Endothelial cell of umbilical vein (primary cell): ENCODE results near the gene PROZ. TPM values are rescaled to one million over a fixed set of nuclear protein-coding genes. Genes with fewer than 3 reads are reported as not detected.

Experiments used
- BruUV-seq: library from RNA; stranded (reverse); fragments of 400-500 nt; replicated peaks from 2 replicates; lab custom pipeline; 2021; lab: Mats Ljungman, UMichigan
- CTCF ChIA-PET: fragments of 300-600, 350-600 bp; sonication (Branson Sonifier 250); formaldehyde crosslinking; loops from one replicate; lab custom pipeline; 2021; ENCODE audit warnings: antibody characterized with exemption, inconsistent platforms; lab: Charles Lee
- POLR2A ChIA-PET: fragments of 300-600, 350-600 bp; sonication (Branson Sonifier 250); formaldehyde crosslinking; loops from one replicate; lab custom pipeline; 2021; ENCODE audit warnings: antibody characterized with exemption, inconsistent platforms; lab: Charles Lee
- DNase-seq: peaks from one replicate; pipeline ENCODE4 v3.0.0-alpha.2; 2011; ENCODE audit warnings: low read depth, low spot score
- FAIRE-seq: peaks from 2 replicates; lab custom pipeline; 2011; peaks lifted over from hg19 to GRCh38; lab: Jason Lieb, UNC
- H2AFZ ChIP-seq: 2 replicates; pipeline ENCODE4 v1.6.0; 2012; ENCODE audit warnings: low read depth, low read length, control low read depth, inconsistent platforms
- H3K27ac ChIP-seq: 2 replicates; pipeline ENCODE4 v1.5.1; 2011; ENCODE audit warnings: low read depth, mild to moderate bottlenecking, control low read depth, low read length, moderate library complexity; ENCODE audit not compliant: insufficient read depth
- H3K27me3 ChIP-seq, 2 experiments: 2 replicates each; pipeline versions ENCODE4 v1.6.0 to v1.6.1; 2011; ENCODE audit warnings: low read length in 2 of 2, mixed read lengths in 1 of 2; ENCODE audit not compliant: control insufficient read depth in 2 of 2, insufficient read depth in 2 of 2
- H3K36me3 ChIP-seq, 2 experiments: 2 replicates in 1 of 2; 3 replicates in 1 of 2; pipeline ENCODE4 v1.5.1; 2011; ENCODE audit warnings: low read length in 2 of 2, mild to moderate bottlenecking in 1 of 2, moderate library complexity in 1 of 2; ENCODE audit not compliant: control insufficient read depth in 2 of 2, insufficient read depth in 2 of 2; ENCODE audit errors: extremely low read depth in 1 of 2
- H3K4me1 ChIP-seq: 3 replicates; pipeline ENCODE4 v1.5.1; 2011; ENCODE audit warnings: mild to moderate bottlenecking, low read length; ENCODE audit not compliant: control insufficient read depth, insufficient read depth; ENCODE audit errors: extremely low read depth
- H3K4me2 ChIP-seq: 2 replicates; pipeline ENCODE4 v1.6.1; 2011; ENCODE audit warnings: low read length, control low read depth, mixed read lengths; ENCODE audit not compliant: insufficient read depth
- H3K4me3 ChIP-seq, 3 experiments: fragments of 200-600 bp in 1 of 3; sonication (generic), shearing (Covaris generic) in 1 of 3; replicated peaks in 1 of 3; 2 replicates each; pipeline ENCODE4 v1.5.1; 2011 to 2016; ENCODE audit warnings: control low read depth in 3 of 3, low read length in 3 of 3, mild to moderate bottlenecking in 2 of 3, inconsistent platforms in 1 of 3, low read depth in 1 of 3, moderate library complexity in 1 of 3; ENCODE audit not compliant: insufficient read depth in 1 of 3
- H3K79me2 ChIP-seq: 2 replicates; pipeline ENCODE4 v1.6.0; 2012; ENCODE audit warnings: low read length, inconsistent platforms; ENCODE audit not compliant: control insufficient read depth, insufficient read depth
- H3K9ac ChIP-seq: replicated peaks from 2 replicates; pipeline ENCODE3; 2011; ENCODE audit warnings: low read length, control low read depth; ENCODE audit not compliant: insufficient read depth; ENCODE audit errors: extremely low read depth
- H3K9me1 ChIP-seq: replicated peaks from 3 replicates; pipeline ENCODE4 v1.6.0; 2011; ENCODE audit warnings: mild to moderate bottlenecking, low read length; ENCODE audit not compliant: control insufficient read depth, insufficient read depth; ENCODE audit errors: extremely low read depth
- H3K9me3 ChIP-seq: replicated peaks from 2 replicates; pipeline ENCODE4 v1.5.1; 2012; ENCODE audit warnings: low read length, inconsistent platforms; ENCODE audit not compliant: control insufficient read depth, insufficient read depth
- H4K20me1 ChIP-seq: replicated peaks from 2 replicates; pipeline ENCODE3; 2011; ENCODE audit warnings: mild to moderate bottlenecking, low read length; ENCODE audit not compliant: control insufficient read depth, insufficient read depth; ENCODE audit errors: extremely low read depth
- EZH2 ChIP-seq: IDR thresholded peaks from 2 replicates; pipeline ENCODE4 v1.6.1; 2012; ENCODE audit warnings: borderline replicate concordance, low read depth, mild to moderate bottlenecking, moderate library complexity, low read length, inconsistent platforms; ENCODE audit not compliant: severe bottlenecking
- FOS ChIP-seq: IDR thresholded peaks from 2 replicates; pipeline ENCODE4 v1.6.1; 2011; ENCODE audit warnings: mild to moderate bottlenecking, low read length, moderate library complexity, borderline replicate concordance; ENCODE audit not compliant: insufficient read depth
- GATA2 ChIP-seq: IDR thresholded peaks from 2 replicates; pipeline ENCODE4 v1.7.0; 2011; ENCODE audit warnings: low read depth, mild to moderate bottlenecking, moderate library complexity, mixed read lengths, low read length; ENCODE audit not compliant: insufficient read length, insufficient read depth
- JUN ChIP-seq: IDR thresholded peaks from 2 replicates; pipeline ENCODE4 v1.6.1; 2011; ENCODE audit warnings: borderline replicate concordance, low read depth; ENCODE audit not compliant: insufficient read length, insufficient read depth
- MYC ChIP-seq: IDR thresholded peaks from one replicate; pipeline ENCODE4 v1.6.1; 2011; ENCODE audit warnings: mild to moderate bottlenecking, low read depth, low read length
- POLR2A ChIP-seq: IDR thresholded peaks from 2 replicates; pipeline ENCODE4 v1.6.1; 2012; ENCODE audit warnings: low read depth, mild to moderate bottlenecking, control low read depth, low read length
- POLR2AphosphoS5 ChIP-seq: IDR thresholded peaks from 2 replicates; pipeline ENCODE4 v1.6.1; 2012; ENCODE audit warnings: low read depth, mild to moderate bottlenecking, control low read depth, low read length, moderate library complexity; ENCODE audit not compliant: insufficient read depth
- dilution Hi-C: fragments of 300-500 bp; cut with MboI; formaldehyde crosslinking; loops from one replicate; pipeline ENCODE4 v1.15.0; 2019; ENCODE audit warnings: low sequenced_read_pairs; ENCODE audit not compliant: extremely low pct_ligation_motif_present
- intact Hi-C: fragments of 100-400 bp; cut with micrococcal nuclease; formaldehyde crosslinking; loops from one replicate; pipeline ENCODE4 v1.10.0; 2022
- polyA plus RNA-seq, 4 experiments: library from polyadenylated mRNA; depleted of rRNA in 3 of 4; stranded (reverse) in 3 of 4; unstranded in 1 of 4; fragments of >200 nt; gene quantifications; 2 replicates each; pipeline versions ENCODE4 v1.2.1 to v1.2.3, GENCODE V29; 2011 to 2012; ENCODE audit warnings: missing spikeins in 1 of 4
- total RNA-seq: library from RNA; stranded (reverse); gene quantifications from 2 replicates; pipeline ENCODE4 v1.2.3, GENCODE V29; 2021
- TF ChIP-seq, protein P1 (sequence below): IDR thresholded peaks from 2 replicates; pipeline ENCODE4 v1.6.1; 2011; ENCODE audit not compliant: insufficient read depth, insufficient read length
- TF ChIP-seq, protein P2 (sequence below), 2 donors: IDR thresholded peaks; 1 replicate in 1 of 2; 2 replicates in 1 of 2; pipeline ENCODE4 v1.5.1; 2011; ENCODE audit warnings: low read length in 2 of 2, mild to moderate bottlenecking in 2 of 2, moderate library complexity in 2 of 2, control low read depth in 1 of 2, inconsistent platforms in 1 of 2, low read depth in 1 of 2; ENCODE audit not compliant: insufficient read depth in 1 of 2; ENCODE audit errors: extremely low read depth in 1 of 2

PROZ gene
- total and polyA plus RNA-seq, 2 donors (not counting 3 experiments of a cell fraction or from before 2014, with no cell fraction given), result not detected

DNA sequence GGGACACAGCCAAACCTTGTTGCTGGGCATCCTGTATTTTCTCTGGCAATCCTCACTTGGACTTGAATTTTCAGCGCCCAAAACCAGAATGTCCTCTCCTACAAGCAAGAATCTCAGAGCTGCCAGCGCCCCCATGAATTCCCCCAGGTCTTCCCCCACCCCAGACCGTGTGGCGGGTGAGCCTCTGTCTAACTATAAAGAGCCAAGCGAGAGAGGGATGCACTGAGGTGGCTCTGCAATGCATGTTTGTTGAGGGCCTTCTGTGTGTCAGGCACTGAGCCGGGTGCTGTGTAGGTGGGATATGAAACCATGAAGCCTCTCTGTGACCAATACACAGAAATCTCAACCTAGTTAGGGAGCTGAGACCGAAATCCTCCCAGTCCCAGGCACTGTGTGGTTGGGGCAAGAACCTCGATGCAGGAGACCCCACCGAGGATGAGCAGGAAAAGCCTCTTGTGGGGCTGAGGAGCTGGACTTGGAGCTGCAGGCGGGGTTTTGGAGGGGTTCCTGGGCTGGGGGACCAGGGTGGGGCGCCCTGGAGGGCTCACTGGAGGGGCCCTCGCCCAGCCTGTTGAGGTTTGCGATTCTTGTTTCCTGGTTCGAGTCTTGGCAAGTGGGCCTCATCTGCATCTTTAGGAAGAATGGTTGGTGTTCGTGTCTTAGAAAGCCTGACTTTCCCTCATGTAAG, 12.4 kb upstream of the PROZ start:
- ChIA-PET CTCF (no interaction called here), POLR2A (no interaction called here)
- H3K4me1 ChIP-seq, result no peaks in the 10 kb centered on the region
- no peak for TF ChIP-seq GATA2
- TF ChIP-seq POLR2A, result no peak
- TF ChIP-seq, protein P1, sequence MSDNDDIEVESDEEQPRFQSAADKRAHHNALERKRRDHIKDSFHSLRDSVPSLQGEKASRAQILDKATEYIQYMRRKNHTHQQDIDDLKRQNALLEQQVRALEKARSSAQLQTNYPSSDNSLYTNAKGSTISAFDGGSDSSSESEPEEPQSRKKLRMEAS, result no peak
- no peak for TF ChIP-seq EZH2
- no peak for TF ChIP-seq POLR2AphosphoS5
- TF ChIP-seq FOS, result no peak
- no peak for TF ChIP-seq MYC
- no peak for TF ChIP-seq JUN
- TF ChIP-seq, protein P2, sequence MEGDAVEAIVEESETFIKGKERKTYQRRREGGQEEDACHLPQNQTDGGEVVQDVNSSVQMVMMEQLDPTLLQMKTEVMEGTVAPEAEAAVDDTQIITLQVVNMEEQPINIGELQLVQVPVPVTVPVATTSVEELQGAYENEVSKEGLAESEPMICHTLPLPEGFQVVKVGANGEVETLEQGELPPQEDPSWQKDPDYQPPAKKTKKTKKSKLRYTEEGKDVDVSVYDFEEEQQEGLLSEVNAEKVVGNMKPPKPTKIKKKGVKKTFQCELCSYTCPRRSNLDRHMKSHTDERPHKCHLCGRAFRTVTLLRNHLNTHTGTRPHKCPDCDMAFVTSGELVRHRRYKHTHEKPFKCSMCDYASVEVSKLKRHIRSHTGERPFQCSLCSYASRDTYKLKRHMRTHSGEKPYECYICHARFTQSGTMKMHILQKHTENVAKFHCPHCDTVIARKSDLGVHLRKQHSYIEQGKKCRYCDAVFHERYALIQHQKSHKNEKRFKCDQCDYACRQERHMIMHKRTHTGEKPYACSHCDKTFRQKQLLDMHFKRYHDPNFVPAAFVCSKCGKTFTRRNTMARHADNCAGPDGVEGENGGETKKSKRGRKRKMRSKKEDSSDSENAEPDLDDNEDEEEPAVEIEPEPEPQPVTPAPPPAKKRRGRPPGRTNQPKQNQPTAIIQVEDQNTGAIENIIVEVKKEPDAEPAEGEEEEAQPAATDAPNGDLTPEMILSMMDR (IDR thresholded peaks at IDR 0.05; ENCODE audit: extremely low read depth in 1 of 2, insufficient read depth in 1 of 2, low read depth in 1 of 2, low read length in 2 of 2), result no peak
- DNase-seq, result no peak
- intact Hi-C loops, result no loop called here
- H3K4me3 ChIP-seq, result no peak overlapping the region
- H3K9me3 ChIP-seq, result no peaks in the 10 kb centered on the region
- H3K36me3 ChIP-seq, result no peaks in the 10 kb centered on the region
- BruUV-seq, result no TSS peak
- FAIRE-seq, result no peak
- dilution Hi-C loops, result no loop called here
- peaks cover 0 to 2% of the 10 kb centered on the region in 2 experiments for H3K27me3 ChIP-seq
- no peaks in the 10 kb centered on the region for H3K9me1 ChIP-seq
- no peak overlapping the region for H3K4me2 ChIP-seq
- no peaks in the 10 kb centered on the region for H3K79me2 ChIP-seq
- no peak overlapping the region for H3K27ac ChIP-seq
- no peak overlapping the region for H3K9ac ChIP-seq
- no peak overlapping the region for H2AFZ ChIP-seq
- H4K20me1 ChIP-seq, result no peaks in the 10 kb centered on the region
